Left lung (tissue), 10 donors: ENCODE measurements around the gene UNC5A. TPM values are rescaled to one million over a fixed set of nuclear protein-coding genes. Genes with fewer than 3 reads are reported as not detected.

Source experiments
- ATAC-seq: fragments of 200-7000 bp; cut with Tn5 transposase; one replicate; pipeline ENCODE4 v1.9.1; 2020; ENCODE audit warnings: moderate library complexity
- DNase-seq, 4 donors: peaks; one replicate each; pipeline ENCODE4 v3.0.0-alpha.2; 2013 to 2020
- H3K27ac ChIP-seq, 2 donors: fragments of 200-600 bp; sonication (generic) in 1 of 2; one replicate each; pipeline versions ENCODE4 v1.5.0 to v1.8.0; 2020 to 2021
- H3K27me3 ChIP-seq, 2 donors: fragments of 200-600 bp; sonication (generic) in 1 of 2; one replicate each; pipeline versions ENCODE4 v1.5.0 to v1.8.0; 2020 to 2021
- H3K36me3 ChIP-seq, 2 donors: fragments of 200-600 bp; sonication (generic) in 1 of 2; one replicate each; pipeline versions ENCODE4 v1.5.0 to v1.8.0; 2020 to 2021
- H3K4me1 ChIP-seq, 2 donors: fragments of 200-600 bp; one replicate each; pipeline ENCODE4 v1.8.0; 2021
- H3K4me3 ChIP-seq, 2 donors: fragments of 200-600 bp; sonication (generic) in 1 of 2; one replicate each; pipeline versions ENCODE4 v1.5.0 to v1.8.0; 2020 to 2021; ENCODE audit warnings: mild to moderate bottlenecking in 1 of 2
- H3K9me3 ChIP-seq, 2 donors: fragments of 200-600 bp; sonication (generic) in 1 of 2; one replicate each; pipeline versions ENCODE4 v1.5.0 to v1.8.0; 2020 to 2021
- intact Hi-C, 2 donors: fragments of 100-400 bp; cut with DNase I; formaldehyde crosslinking; loops; one replicate each; pipeline versions ENCODE4 v1.11.2 to v1.14.2; 2022
- polyA plus RNA-seq, 6 donors: library from polyadenylated mRNA; unstranded; fragments of 120-200 nt; gene quantifications; one replicate each; pipeline ENCODE4 v1.2.1, GENCODE V29; 2013; ENCODE audit not compliant: insufficient read length in 6 of 6
- total RNA-seq, 2 donors: library from RNA; stranded (reverse); fragmentation: NEBNext Ultra II Directional; extraction: Animal tissue kit (Norgen Biotek cat#: 25700); gene quantifications; one replicate each; pipeline ENCODE4 v1.2.1, GENCODE V29; 2021
- TF ChIP-seq, protein P1 (sequence below), 2 donors: fragments of 200-600 bp; sonication (generic) in 1 of 2; IDR thresholded peaks; one replicate each; pipeline versions ENCODE4 v1.5.0 to v1.8.0; 2021; ENCODE audit warnings: antibody characterized with exemption in 2 of 2
- donor health status: DM: no; HTN: yes; CAD: no.
- donor health status: DM: no; HTN: no; CAD: no.

The UNC5A gene
- total and polyA plus RNA-seq, 8 donors, result 0.24 to 1.6 (median 1.0) TPM; not detected in 1

- TF ChIP-seq, protein P1, sequence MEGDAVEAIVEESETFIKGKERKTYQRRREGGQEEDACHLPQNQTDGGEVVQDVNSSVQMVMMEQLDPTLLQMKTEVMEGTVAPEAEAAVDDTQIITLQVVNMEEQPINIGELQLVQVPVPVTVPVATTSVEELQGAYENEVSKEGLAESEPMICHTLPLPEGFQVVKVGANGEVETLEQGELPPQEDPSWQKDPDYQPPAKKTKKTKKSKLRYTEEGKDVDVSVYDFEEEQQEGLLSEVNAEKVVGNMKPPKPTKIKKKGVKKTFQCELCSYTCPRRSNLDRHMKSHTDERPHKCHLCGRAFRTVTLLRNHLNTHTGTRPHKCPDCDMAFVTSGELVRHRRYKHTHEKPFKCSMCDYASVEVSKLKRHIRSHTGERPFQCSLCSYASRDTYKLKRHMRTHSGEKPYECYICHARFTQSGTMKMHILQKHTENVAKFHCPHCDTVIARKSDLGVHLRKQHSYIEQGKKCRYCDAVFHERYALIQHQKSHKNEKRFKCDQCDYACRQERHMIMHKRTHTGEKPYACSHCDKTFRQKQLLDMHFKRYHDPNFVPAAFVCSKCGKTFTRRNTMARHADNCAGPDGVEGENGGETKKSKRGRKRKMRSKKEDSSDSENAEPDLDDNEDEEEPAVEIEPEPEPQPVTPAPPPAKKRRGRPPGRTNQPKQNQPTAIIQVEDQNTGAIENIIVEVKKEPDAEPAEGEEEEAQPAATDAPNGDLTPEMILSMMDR (IDR thresholded peaks at IDR 0.05), result no peak
- no peak for ATAC-seq
- Histone ChIP-seq H3K9me3 (no peaks in the 10 kb centered on the region), H3K27me3 (peaks cover 0 to 51% of the 10 kb centered on the region in 2 donors), H3K36me3 (no peaks in the 10 kb centered on the region), H3K27ac (no peak overlapping the region), H3K4me1 (no peaks in the 10 kb centered on the region), H3K4me3 (no peak overlapping the region)
- intact Hi-C loops, result no loop called here
- DNase-seq, result peak in 1 of 4 donors; percentile 59
Observed at GRCh38 chr5:176831425-176831824, 21.1 kb downstream of the UNC5A start.

GRCh38 chr5:176832162-176832561 is 21.8 kb downstream of the UNC5A start:
- Histone ChIP-seq H3K4me1 (no peaks in the 10 kb centered on the region), H3K36me3 (no peaks in the 10 kb centered on the region), H3K9me3 (no peaks in the 10 kb centered on the region), H3K4me3 (no peak overlapping the region), H3K27me3 (peaks cover 0 to 55% of the 10 kb centered on the region in 2 donors), H3K27ac (no peak overlapping the region)
- intact Hi-C loops, result no loop called here
- TF ChIP-seq, protein P1 (IDR thresholded peaks at IDR 0.05), result no peak
- no peak for DNase-seq
- ATAC-seq, result no peak

GRCh38 chr5:176833286-176833685 is 22.9 kb downstream of the UNC5A start:
- Histone ChIP-seq H3K27me3 (peaks cover 0 to 55% of the 10 kb centered on the region in 2 donors), H3K4me3 (no peak overlapping the region), H3K36me3 (no peaks in the 10 kb centered on the region), H3K27ac (no peak overlapping the region), H3K9me3 (no peaks in the 10 kb centered on the region), H3K4me1 (no peaks in the 10 kb centered on the region)
- no peak for ATAC-seq
- intact Hi-C loops, result no loop called here
- TF ChIP-seq, protein P1 (IDR thresholded peaks at IDR 0.05), result no peak
- DNase-seq, result no peak

DNA sequence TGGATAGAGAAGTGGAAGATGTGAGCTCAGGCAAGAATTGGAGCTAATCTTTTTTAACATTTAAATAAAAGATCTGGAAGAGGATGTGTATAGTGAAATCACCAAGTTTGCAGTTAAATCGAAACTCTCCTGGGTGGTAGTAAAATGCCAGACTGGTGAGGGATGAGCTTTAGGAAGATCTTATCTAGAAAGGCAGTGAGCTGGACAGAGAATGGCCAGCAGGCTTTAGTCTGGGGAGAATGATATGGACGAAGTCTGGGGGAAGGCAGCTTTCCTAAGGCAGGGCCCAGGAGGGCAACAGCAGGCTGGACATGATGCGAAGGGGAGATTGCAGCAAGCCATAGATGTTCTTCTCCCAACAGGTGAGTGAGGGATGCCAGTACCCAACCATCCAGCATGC is 25.6 kb downstream of the UNC5A start:
- TF ChIP-seq, protein P1 (IDR thresholded peaks at IDR 0.05), result no peak
- ATAC-seq, result no peak
- H3K36me3 ChIP-seq, result no peaks in the 10 kb centered on the region

DNA sequence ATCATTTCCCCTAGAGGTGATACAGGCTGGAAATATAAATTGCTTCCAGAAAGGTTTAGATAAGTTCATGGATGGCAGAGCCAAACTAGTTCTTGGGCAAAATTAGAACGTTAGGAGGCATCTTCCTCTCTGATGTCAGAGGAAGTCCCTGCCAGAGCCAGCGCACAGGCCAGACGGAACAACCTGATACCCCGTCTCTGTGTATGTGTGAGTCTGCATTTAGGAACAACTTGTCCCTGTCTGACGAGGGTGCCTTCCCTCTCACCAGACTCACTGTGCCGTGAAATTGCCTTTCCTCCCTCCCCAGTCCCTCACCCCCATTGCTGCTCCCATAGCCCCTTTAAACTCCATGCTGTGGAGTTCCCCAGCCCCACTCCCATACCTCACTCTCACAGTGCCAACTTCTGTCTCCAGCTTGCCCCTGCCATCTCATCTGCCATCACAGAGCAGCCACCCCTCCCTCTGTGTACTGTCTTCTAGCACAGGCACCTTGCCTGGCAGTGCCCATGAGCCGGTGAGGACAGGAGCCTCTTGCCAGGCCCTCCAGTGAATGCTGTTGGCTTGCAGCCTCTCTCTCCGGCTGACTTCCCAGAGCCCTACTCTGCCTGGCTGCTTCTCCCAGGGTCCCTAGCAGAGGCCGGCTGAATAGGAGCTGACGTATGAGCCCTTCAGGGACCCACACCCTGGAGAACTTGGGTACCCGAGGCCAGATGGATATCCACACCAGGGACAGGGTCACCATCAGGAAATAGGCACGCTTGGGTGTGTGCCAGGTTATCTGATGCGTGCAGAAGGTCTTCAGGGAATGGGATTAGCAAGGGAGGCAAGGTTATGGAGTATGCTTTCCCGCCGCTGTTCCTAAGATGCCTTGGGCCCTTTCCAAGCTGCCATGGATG is 26.7 kb downstream of the UNC5A start:
- peak in 1 of 4 donors; percentile 34 for DNase-seq
- ATAC-seq, result no peak
- Histone ChIP-seq H3K9me3 (no peaks in the 10 kb centered on the region), H3K27me3 (peaks cover 0 to 71% of the 10 kb centered on the region in 2 donors), H3K4me1 (no peaks in the 10 kb centered on the region), H3K27ac (no peak overlapping the region), H3K36me3 (no peaks in the 10 kb centered on the region), H3K4me3 (no peak overlapping the region)
- TF ChIP-seq, protein P1 (IDR thresholded peaks at IDR 0.05), result no peak
- intact Hi-C loops, result no loop called here

More for the DNA sequence above, 25.6 kb downstream of the UNC5A start:
- H3K4me3 ChIP-seq, result no peak overlapping the region
- no peak for DNase-seq
- H3K27me3 ChIP-seq, result peaks cover 0 to 70% of the 10 kb centered on the region in 2 donors
- intact Hi-C loops, result no loop called here
- H3K4me1 ChIP-seq, result no peaks in the 10 kb centered on the region
- no peak overlapping the region for H3K27ac ChIP-seq
- no peaks in the 10 kb centered on the region for H3K9me3 ChIP-seq
